Globus pallidus (tissue), 1 donor: ENCODE data around the gene USP34.

ENCODE experiments used
- DNase-seq: peaks from one replicate; pipeline ENCODE4 v3.0.0-alpha.2; 2015; ENCODE audit warnings: low spot score

Gene USP34

DNA sequence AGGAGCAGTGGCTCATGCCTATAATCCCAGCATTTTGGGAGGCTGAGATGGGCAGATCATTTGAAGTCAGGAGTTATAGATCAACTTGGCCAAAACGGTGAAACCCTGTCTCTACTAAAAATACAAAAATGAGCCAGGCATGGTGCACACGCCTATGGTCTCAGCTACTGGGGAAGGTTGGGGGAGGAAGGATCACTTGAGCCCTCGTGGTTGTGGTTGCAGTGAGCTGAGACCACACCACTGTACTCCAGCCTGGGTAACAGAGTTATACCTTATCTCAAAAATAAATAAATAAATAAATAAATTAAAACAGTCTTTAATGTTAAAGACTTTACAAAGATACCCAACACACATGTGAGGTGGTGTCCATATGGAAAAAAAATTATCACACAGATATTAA is 174.9 kb downstream of the USP34 start:
- DNase-seq, result no peak

DNA sequence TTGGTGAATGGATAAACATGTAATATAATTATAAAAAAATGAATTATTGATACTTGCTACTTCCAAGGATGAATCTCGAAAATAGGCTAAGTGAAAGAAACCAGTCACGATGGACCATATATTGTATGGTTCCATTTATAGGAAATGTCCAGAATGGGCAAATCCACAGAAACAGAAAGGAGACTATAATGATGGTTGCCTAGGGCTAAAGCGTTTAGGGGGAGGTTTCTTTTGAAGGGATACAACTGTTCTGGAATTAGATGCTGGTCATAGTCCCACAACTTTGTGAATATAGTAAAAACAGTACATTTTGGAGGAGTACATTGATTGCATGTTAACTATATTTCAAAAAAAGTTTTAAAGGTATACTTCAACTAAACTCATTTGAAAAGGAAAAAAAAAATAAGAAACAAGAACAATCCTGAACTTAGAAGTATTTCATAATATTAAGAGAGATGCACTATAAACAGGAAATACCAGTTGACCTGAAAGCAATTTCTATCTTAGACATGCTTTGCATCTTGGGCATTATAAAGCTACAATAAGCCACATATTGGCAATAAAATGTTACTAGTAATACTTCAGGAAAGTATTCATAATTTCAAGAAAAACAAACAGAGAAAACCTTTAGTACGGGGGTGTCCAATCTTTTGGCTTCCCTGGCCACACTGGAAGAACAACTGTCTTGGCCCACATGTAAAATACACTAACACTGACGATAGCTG is 178.9 kb downstream of the USP34 start:
- DNase-seq, result no peak

DNA sequence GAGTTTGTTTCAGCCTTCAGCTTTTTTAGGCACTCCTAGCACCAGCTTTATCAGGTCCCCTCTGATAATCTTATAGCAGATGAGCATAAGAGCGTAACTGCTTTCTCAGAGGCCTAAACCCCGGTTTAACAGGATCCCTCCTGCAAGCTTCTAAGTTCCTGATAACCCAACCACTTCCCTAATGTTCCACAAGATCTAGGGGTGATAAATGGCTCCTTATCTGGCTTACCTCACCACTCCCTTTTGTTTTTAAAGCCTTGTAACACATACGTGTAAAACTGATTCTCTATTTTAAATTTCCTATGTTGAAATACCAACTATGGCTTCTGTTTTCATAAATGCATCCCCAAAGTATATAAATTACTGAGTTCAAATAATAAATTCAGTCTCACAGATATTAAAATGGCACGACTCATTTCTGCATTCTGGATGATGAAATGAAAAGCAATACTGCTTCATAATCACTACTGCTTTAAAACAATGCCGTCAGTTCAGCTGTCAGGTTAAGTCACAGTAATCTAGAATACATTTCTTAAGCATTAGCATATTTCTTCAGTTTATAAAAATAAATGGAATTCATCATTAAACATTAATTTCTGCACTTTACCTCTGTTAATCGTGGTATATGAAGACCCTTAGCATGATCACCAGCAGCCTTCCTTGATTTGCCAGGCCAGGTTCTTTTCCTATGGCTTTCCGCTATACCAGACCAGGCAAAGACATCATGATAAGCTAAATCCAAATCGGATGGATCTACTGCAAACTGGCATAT is 182.6 kb downstream of the USP34 start:
- no peak for DNase-seq

DNA sequence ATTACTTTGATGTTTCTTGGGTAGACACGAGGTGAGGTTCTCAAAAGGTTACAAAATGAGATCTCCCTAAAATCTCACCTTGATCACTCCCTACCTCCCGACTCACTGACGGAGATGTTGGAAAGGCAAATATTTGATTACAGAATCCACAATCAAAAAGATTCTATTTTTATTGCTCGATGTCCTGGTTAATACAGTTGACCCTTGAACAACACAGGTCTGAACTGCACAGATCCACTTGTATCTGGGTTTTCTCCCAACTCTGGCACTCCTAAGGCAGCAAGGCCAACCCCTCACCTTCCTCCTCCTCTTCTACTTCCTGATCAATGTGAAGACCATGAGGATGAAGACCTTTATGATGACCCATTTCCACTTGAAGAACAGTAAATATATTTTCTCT is 183.6 kb downstream of the USP34 start:
- DNase-seq, result no peak

DNA sequence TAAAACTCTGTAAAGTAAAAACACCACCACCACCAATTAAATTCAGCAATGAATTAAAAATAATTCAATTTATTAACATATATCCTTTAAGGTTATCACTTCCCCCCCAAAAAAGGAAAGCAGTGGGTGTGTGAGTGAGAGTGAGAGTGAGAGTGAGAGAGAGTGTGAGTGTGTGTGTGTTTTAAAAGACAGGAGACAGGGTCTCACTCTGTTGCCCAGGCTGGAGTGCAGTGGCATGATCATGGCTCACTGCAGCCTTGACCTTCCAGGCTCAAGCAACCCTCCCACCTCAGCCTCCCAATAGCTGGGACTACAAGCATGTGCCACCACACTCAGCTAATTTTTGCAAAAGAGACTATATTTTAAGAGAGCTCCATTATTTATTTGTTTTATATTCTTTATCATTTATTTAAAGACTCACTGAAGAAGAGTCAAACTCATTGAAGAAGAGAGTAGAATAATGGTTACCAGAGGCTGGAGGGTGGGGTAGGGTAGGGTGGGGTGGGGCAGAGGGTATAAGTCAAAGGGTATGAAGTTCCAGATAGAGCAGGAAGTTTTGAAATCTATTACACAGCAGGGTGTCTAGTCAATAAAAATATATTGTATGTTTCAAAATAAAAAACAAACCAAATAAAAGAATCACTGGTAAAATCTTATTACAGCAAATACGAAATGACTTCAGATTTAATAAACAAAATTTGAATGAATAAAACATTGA is 187.3 kb downstream of the USP34 start:
- DNase-seq, result no peak

DNA sequence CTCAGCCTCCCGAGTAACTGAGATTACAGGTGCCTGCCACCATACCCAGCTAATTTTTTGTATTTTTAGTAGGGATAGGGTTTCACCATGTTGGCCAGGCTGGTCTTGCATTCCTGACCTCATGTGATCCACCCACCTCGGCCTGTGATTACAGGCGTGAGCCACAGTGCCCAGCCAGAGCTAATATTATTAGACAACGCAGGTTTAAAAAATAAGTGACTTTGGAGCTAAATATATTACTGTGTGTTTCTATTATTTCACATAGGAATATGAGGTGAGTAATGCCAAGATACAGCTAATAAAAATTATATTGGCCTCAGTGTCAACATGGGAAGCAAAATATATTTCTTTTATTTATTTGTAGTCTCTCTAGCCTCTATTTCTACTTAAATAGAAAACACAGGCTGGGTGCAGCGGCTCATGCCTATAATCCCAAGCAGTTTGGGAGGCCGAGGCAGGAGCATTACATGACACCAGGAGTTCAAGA is 188.7 kb downstream of the USP34 start:
- no peak for DNase-seq

DNA sequence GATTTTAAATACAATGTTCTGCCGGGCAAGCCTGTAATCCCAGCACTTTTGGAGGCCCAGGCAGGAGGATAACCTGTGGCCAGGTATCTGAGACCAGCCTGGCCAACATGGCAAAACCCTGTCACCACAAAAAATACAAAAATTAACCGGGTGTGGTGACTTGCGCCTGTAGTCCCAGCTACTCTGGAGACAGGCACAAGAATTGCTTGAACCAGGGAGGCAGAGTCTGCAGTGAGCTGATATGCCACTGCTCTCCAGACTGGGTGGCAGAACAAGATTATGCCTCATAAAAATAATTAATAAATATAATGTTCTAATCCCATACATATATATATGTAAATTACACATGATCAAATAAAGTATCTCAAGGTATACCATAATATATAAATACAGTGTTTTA is 189.6 kb downstream of the USP34 start:
- DNase-seq, result no peak

DNA sequence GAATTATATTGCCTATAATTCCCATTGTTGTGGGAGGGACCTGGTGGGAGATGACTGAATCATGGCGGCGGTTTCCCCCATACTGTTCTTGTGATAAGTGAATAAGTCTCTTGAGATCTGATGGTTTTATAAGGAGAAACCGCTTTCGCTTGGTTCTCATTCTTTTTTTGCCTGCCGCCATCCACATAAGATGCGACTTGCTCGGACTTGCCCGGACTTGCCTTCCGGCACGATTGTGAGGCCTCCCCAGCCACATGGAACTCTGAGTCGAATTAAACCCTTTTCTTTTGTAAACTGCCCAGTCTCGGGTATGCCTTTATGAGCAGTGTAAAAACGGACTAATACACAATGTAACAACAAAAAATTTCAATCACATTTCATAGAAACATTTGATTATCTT is 193.1 kb downstream of the USP34 start:
- no peak for DNase-seq

DNA sequence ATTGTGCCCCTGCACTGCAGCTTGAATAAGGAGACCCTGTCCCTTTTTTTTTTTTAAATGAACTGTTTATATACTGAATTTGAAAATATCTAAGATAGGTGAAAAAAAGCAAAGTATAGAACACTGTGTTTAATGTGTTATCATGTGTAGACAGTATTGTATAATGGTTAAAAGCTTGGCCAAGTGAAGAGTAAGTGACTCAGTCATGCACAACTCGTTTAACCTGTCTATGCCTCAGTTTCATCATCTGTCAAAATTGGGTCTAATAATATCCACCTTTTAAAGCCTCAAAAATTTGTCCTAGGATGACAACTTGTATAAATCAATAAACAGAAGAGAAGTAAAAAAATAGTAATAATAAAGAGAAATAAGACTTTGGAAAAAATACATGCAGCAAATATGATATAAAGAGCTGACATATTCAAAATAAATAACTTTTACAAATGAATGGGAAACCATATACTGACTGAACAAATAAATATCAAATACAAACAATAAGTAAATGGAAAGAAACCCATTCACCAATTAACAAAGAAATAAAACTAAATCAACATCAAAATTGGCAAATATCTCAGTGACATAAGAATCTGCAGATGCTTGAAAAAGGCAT is 195.2 kb downstream of the USP34 start:
- no peak for DNase-seq

DNA sequence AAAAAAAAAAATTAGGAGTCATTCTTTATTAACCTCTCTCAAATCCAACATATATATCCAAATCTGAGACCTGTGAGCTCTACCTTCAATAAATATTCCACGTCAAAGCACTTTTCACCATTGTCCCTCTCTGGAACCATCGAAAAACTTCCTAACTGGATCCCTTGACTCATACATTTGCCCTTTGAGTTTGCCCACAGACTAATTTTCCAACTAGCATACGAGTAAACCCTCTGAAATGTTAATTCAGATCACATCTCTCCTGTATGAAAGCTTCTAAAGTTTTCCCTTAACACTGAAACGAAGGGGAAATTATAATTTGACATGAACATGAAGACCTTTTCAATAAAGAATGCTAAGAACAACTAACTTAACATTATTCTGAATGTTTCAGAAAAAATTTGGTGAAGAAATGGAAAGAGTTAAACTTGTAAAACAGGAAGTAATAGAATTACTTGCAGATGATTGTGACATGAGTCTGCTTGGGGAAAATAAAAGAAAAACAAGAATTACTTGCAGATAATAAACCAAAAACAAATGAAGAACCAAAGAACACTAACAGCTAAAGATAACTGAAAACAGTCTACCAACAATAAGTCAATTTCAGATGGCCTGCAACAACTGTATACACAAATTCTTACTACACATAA is 198.3 kb downstream of the USP34 start:
- DNase-seq, result no peak

DNA sequence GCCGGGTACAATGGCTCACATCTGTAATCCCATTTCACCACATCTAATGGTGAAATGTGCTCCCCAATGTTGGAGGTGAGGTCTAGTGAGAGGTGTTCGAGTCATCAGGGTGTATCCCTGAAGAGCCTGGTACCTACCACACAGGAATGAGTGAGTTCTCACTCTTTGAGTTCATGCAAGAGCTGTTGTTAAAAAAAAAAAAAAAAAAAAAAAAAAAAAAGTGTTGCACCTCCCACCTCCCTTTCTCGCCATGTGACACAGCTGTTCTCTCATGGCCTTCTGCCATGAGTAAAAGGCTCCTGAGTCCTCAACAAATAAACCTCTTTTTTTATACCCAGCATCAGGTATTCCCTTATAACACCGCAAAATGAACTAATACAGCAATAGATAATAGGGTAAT is 202.6 kb downstream of the USP34 start:
- no peak for DNase-seq

DNA sequence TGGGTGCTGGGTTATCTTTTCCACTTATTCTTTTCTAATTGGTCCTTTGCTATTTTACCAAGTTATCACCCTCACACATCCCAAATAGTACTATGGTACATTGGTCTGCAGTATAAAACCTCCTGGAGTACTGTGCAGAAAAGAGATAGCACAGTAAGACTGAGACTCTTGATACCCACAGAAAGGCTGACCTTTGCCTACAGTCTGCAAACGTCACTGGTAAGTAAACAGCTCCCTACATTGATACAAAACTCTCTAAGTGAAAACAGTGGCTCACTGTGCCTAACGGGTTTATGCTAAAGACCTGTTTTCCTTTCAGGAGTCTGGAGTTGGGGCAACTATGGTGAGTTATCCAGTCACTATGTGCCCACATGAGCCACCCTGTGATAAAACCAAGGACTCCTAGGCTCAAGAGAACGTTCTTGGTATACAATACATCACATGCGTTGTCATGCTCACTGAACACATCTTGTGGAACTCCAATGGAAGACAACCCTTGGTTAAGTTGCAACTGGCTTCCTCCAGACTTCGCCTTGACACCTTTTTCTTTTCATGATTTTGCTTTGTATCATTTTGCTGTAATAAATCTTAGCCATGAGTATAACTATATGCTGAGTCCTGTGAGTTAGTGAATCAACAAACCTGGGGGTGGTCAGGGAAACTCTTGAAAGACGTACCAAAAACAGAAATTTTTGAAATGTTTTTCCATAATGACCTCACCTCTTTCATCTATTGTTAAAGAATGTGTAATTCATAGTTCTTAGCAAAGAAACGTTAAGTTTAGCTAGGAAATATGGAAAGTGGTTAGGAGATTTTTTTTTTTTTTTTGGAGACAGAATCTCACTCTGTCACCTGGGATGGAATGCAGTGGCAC is 204.0 kb downstream of the USP34 start:
- no peak for DNase-seq

DNA sequence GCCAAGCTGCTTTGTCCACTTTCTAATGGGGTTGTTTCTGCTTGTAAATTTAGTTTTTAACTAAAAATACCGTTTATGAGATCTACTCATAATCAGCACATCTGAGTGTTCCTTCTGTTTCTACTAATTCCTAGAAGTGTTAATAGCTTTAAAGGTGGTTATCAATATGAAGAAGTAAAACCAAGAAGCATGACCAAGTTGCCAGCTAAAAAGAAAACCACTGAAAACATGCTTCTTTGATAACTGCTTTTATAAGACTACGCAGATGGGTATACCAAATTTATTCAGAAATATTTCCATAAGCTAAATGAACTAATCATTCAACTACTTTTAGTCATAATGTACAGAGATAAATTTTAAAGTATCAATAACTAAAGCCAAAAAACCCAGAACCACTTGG is 207.1 kb downstream of the USP34 start:
- no peak for DNase-seq

DNA sequence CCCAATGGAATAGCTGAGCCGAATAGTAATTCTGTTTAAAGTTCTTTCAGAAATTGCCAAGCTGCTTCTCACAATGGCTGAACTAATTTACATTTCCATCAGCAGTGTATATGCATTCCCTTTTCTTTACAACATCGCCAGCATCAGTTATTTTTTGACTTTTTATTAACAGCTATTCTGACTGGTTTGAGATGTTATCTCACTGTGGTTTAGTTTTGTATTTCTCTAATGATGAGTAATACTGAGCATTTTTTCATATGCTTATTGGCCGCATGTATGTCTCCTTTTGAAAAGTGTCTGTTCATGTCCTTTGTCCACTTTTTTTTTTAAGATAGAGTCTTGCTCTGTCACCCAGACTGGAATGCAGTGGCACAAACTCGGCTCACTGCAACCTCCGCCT is 208.2 kb downstream of the USP34 start:
- DNase-seq, result no peak

DNA sequence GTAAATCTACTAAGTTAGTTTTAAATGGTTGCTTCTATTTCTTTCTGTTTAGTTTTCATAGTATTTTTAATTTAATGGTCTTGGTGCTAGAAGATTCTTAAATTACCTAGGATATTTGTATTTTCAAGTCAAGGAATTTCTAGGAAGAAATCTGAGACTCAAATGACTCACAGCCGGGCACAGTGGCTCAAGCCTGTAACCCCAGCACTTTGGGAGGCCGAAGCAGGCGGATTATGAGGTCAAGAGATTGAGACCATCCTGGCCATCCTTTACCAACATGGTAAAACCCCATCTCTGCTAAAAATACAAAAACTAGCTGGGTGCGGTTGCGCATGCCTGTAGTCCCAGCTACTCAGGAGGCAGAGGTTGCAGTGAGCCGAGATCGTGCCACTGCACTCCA is 213.4 kb downstream of the USP34 start:
- no peak for DNase-seq

DNA sequence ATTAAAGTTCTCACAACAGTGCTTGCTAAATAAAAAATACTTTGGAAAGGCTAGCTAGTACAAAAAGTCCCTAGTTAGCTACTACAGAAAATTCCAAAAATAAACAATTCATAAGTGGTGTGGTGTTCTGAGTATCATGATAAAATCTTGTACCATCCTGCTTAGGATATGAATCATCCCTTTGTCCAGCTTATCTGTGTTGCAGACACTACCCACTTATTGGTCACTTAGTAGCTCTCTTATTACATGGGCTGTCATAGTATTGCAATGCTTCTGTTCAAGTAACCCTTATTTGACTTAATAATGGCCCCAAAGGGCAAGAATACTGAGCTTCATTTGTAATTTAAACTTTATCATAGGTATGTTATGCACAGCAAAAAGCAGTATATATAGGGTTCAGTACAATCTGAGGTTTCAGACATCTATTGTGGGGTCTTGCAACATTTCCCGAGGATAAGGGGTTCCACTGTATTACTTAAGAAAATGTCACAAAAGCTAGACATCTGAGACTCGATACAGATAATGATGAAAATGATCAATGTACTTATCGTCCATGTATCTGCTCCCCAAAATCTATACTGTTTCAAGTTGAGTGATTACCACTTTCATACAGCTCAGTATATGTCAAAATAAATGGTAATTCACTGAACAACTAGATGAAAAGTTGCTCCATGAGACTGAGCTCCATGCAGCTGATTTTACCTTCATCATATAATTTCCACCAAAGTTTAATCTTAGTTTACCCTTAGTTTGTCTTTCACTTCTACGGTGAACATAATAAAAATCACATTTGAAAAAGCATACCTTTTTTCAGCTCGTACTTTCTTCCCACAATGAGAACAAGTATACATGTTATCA is 215.1 kb downstream of the USP34 start:
- DNase-seq, result no peak

DNA sequence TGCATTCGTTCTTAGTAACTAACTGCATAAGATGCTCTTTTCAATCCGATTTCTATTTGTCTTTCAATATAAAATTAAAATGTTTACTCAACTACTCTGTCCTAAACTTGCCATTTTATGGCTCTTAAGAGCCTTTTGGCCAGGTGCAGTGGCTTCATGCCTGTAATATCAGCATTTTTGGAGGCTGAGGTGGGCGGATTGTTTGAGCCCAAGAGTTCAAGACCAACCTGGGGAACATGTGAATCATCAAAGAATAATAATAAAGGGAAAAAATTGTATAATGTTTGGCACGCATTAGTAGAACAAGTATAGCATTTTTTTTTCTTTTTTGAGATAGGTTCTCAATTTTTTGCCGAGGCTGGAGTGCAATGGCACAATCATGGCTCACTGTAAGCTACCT is 216.4 kb downstream of the USP34 start:
- DNase-seq, result no peak

DNA sequence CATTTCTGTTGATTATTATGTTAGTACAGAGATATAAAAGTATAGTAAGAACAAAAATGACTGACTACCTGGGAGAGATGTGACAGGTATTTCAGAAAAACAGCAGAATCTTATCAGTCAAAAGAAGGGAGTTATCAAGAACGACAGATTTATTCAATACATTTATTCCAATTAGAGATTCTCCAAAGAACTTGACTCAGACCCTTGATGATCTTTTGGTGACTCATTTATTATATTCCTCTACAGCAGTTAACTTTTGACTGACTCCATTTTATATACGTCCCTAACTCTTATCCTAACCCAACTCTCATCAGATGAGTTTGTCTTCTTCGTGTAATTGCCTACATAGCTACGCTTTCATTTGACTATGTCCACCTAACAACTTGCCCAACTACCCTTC is 217.8 kb downstream of the USP34 start:
- no peak for DNase-seq

DNA sequence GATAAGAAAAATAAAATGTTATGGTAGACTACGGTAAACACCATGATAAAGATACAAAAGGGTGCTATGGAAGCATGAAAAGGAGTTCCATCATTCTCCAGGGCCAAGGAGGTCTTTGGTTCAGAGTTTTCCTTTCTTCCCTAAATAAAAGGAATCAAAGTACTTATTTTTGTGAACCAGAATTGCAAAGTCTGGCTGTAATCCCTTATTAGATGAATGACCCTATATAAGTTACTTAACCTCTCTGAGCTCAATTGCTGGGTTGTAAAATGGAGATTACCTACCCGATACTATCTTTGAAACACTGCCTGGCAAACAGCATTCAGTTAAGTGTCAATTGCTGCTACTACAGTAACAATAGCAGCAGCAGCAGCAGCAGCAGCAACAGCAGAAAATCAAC is 218.9 kb downstream of the USP34 start:
- DNase-seq, result no peak

DNA sequence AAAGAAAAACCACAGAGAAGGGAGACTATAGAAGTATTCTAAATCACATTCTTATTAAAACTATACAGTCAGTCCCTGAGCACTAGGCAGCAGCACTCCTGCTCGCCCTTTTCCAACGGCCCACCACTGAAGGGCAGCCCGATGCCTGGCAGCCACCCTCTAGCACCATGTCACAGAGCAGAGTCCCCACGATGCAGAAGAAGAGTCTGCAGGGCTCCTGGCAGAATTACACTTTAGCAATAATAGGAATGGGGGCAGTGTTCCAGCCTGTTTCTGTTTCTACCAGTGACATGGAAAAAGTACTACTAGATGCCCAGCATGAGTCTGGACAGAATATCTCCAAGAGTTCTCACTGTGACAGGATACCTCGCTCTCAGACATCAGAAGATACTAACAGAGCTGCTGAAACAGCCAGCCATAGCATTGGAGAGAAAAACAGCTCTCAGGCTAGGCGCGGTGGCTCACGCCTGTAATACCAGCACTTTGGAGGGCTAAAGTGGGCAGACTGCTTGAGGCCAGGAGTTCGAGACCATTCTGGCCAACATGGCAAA is 221.3 kb downstream of the USP34 start:
- peak; percentile 9 for DNase-seq
